ENCODE data around the gene RASGRP1. TPM values are rescaled to one million over a fixed set of nuclear protein-coding genes. Genes with fewer than 3 reads are reported as not detected.

The RASGRP1 gene
- total RNA-seq, 2 donors from 2014 or later = 7.0 to 8.8 TPM

- H3K36me3 ChIP-seq (ENCODE audit: control insufficient read depth, insufficient read depth, low read length) = no peaks in the 10 kb centered on the region
- no peaks in the 10 kb centered on the region for H3K27me3 ChIP-seq (ENCODE audit: control insufficient read depth, insufficient read depth, low read length, poor library complexity, severe bottlenecking)
- H3K4me3 ChIP-seq (ENCODE audit: low read length) = no peak overlapping the region
- H3K4me1 ChIP-seq (ENCODE audit: control insufficient read depth, insufficient read depth, low read length) = peaks cover 10% of the 10 kb centered on the region
- no peak for TF ChIP-seq CTCF (conservative IDR thresholded peaks at IDR 0.05)
- H3K4me3 Mint-ChIP-seq = no peak overlapping the region
- H3K9ac ChIP-seq (ENCODE audit: extremely low read depth, low read length, poor library complexity, severe bottlenecking) = no peak overlapping the region
- H3K9me3 Mint-ChIP-seq = no peaks in the 10 kb centered on the region
- no peaks in the 10 kb centered on the region for H3K9me3 ChIP-seq (ENCODE audit: control insufficient read depth, low read length)
- H3K4me1 Mint-ChIP-seq = peaks cover 51% of the 10 kb centered on the region
- no peak overlapping the region for H3K27ac Mint-ChIP-seq
- H3K27ac ChIP-seq (ENCODE audit: low read depth, low read length) = no peak overlapping the region
- H3K27me3 Mint-ChIP-seq (ENCODE audit: insufficient read depth) = peaks cover 7% of the 10 kb centered on the region
- DNase-seq = no peak
- no peaks in the 10 kb centered on the region for H3K36me3 Mint-ChIP-seq (ENCODE audit: low read depth)
- 94% methylated on average over 6 to 7 of the region's 7 CpGs for WGBS, 2 experiments (ENCODE audit: insufficient coverage in 1 of 2, insufficient read length in 1 of 2)
Measured at GRCh38 chr15:38608682-38609081, 44.1 kb upstream of the RASGRP1 start.

GRCh38 chr15:38605744-38606143, 41.1 kb upstream of the RASGRP1 start:
- peaks cover 6% of the 10 kb centered on the region for H3K27me3 ChIP-seq (ENCODE audit: control insufficient read depth, insufficient read depth, low read length, poor library complexity, severe bottlenecking)

GRCh38 chr15:38603672-38604071, 39.1 kb upstream of the RASGRP1 start:
- Histone ChIP-seq H3K27me3 (ENCODE audit: control insufficient read depth, insufficient read depth, low read length, poor library complexity, severe bottlenecking) (peaks cover 6% of the 10 kb centered on the region), H3K9ac (ENCODE audit: extremely low read depth, low read length, poor library complexity, severe bottlenecking) (no peak overlapping the region), H3K4me1 (ENCODE audit: control insufficient read depth, insufficient read depth, low read length) (peaks cover 2% of the 10 kb centered on the region), H3K9me3 (ENCODE audit: control insufficient read depth, low read length) (no peaks in the 10 kb centered on the region), H3K27ac (ENCODE audit: low read depth, low read length) (peak overlapping the region; percentile 77), H3K4me3 (ENCODE audit: low read length) (no peak overlapping the region), H3K36me3 (ENCODE audit: control insufficient read depth, insufficient read depth, low read length) (no peaks in the 10 kb centered on the region)
- Mint-ChIP-seq H3K27me3 (ENCODE audit: insufficient read depth) (peaks cover 12% of the 10 kb centered on the region), H3K4me1 (peaks cover 31% of the 10 kb centered on the region), H3K9me3 (no peaks in the 10 kb centered on the region), H3K36me3 (ENCODE audit: low read depth) (no peaks in the 10 kb centered on the region), H3K27ac (no peak overlapping the region), H3K4me3 (no peak overlapping the region)
- 97 to 98% methylated on average over 5 of the region's 5 CpGs for WGBS, 2 experiments (ENCODE audit: insufficient coverage in 1 of 2, insufficient read length in 1 of 2)
- TF ChIP-seq CTCF (conservative IDR thresholded peaks at IDR 0.05) = no peak
- no peak for DNase-seq

More at GRCh38 chr15:38605744-38606143, 41.1 kb upstream of the RASGRP1 start:
- Histone ChIP-seq H3K4me3 (ENCODE audit: low read length) (no peak overlapping the region), H3K27ac (ENCODE audit: low read depth, low read length) (no peak overlapping the region), H3K36me3 (ENCODE audit: control insufficient read depth, insufficient read depth, low read length) (no peaks in the 10 kb centered on the region), H3K9ac (ENCODE audit: extremely low read depth, low read length, poor library complexity, severe bottlenecking) (no peak overlapping the region), H3K4me1 (ENCODE audit: control insufficient read depth, insufficient read depth, low read length) (peaks cover 6% of the 10 kb centered on the region), H3K9me3 (ENCODE audit: control insufficient read depth, low read length) (no peaks in the 10 kb centered on the region)
- Mint-ChIP-seq H3K27me3 (ENCODE audit: insufficient read depth) (peaks cover 10% of the 10 kb centered on the region), H3K4me3 (no peak overlapping the region), H3K9me3 (no peaks in the 10 kb centered on the region), H3K27ac (no peak overlapping the region), H3K36me3 (ENCODE audit: low read depth) (no peaks in the 10 kb centered on the region), H3K4me1 (peaks cover 39% of the 10 kb centered on the region)
- 80 to 83% methylated on average over 2 to 3 of the region's 3 CpGs for WGBS, 2 experiments (ENCODE audit: insufficient coverage in 1 of 2, insufficient read length in 1 of 2)
- DNase-seq = no peak
- TF ChIP-seq CTCF (conservative IDR thresholded peaks at IDR 0.05) = no peak
